GM12878 (cell line): ENCODE data around the gene MYOCOS. TPM values are rescaled to one million over a fixed set of nuclear protein-coding genes. Genes with fewer than 3 reads are reported as not detected.

Experiments used
- ATAC-seq: fragments of 200-7000 bp; cut with Tn5 transposase; 3 replicates; pipeline ENCODE4 v1.9.1; 2020; ENCODE audit warnings: mild to moderate bottlenecking, moderate library complexity
- BruUV-seq: library from RNA; stranded (reverse); fragments of 400-500 nt; replicated peaks from 2 replicates; lab custom pipeline; 2021; lab: Mats Ljungman, UMichigan
- CTCF ChIA-PET: fragments of 300-600 bp; sonication (Branson Sonifier 250); formaldehyde crosslinking; extraction: SDS; loops from one replicate; lab custom pipeline; 2021; ENCODE audit warnings: inconsistent platforms; lab: Yijun Ruan, JAX
- POLR2A ChIA-PET: fragments of 350-600 bp; formaldehyde crosslinking; extraction: SDS; loops from one replicate; lab custom pipeline; 2021; ENCODE audit warnings: inconsistent platforms; lab: Charles Lee
- RAD21 ChIA-PET: fragments of 300-600 bp; sonication (Branson Sonifier 250); formaldehyde crosslinking; loops from one replicate; lab custom pipeline; 2023; ENCODE audit warnings: antibody characterized with exemption; ENCODE audit not compliant: unreplicated experiment; lab: Charles Lee
- SMC1A ChIA-PET: fragments of 300-600 bp; sonication (Branson Sonifier 250); formaldehyde crosslinking; loops from one replicate; lab custom pipeline; 2023; ENCODE audit not compliant: unreplicated experiment, uncharacterized antibody; lab: Charles Lee
- DNase-seq: peaks from one replicate; pipeline ENCODE4 v3.0.0-alpha.2; 2011; ENCODE audit warnings: low read depth, low spot score
- FAIRE-seq: peaks from 3 replicates; lab custom pipeline; 2011; peaks lifted over from hg19 to GRCh38; lab: Jason Lieb, UNC
- H2AFZ ChIP-seq: 2 replicates; pipeline ENCODE4 v1.6.0; 2011; ENCODE audit warnings: low read depth, low read length, control low read depth; ENCODE audit not compliant: control insufficient read depth
- H3K27ac ChIP-seq: 2 replicates; pipeline ENCODE4 v1.5.1; 2011; ENCODE audit warnings: control low read depth; ENCODE audit not compliant: control insufficient read depth, insufficient read depth
- H3K27me3 ChIP-seq, 2 experiments: replicated peaks in 1 of 2; 2 replicates each; pipeline versions ENCODE4 v1.6.0 to v1.6.1; 2011; ENCODE audit warnings: low read length in 1 of 2; ENCODE audit not compliant: control insufficient read depth in 2 of 2, insufficient read depth in 2 of 2
- H3K36me3 ChIP-seq, 2 experiments: 2 replicates each; pipeline ENCODE4 v1.5.1; 2011; ENCODE audit warnings: low read length in 1 of 2; ENCODE audit not compliant: control insufficient read depth in 2 of 2, insufficient read depth in 2 of 2
- H3K4me1 ChIP-seq: 2 replicates; pipeline ENCODE4 v1.6.1; 2011; ENCODE audit warnings: mild to moderate bottlenecking, low read length, moderate library complexity, mixed read lengths; ENCODE audit not compliant: control insufficient read depth, insufficient read depth
- H3K4me2 ChIP-seq: 2 replicates; pipeline ENCODE4 v1.6.0; 2011; ENCODE audit warnings: control low read depth; ENCODE audit not compliant: control insufficient read depth, insufficient read depth
- H3K4me3 ChIP-seq: fragments of 200-600 bp; sonication (generic); 2 replicates; pipeline ENCODE4 v1.5.1; 2016
- H3K79me2 ChIP-seq: 2 replicates; pipeline ENCODE4 v1.6.0; 2011; ENCODE audit warnings: low read length; ENCODE audit not compliant: control insufficient read depth, insufficient read depth
- H3K9ac ChIP-seq: 2 replicates; pipeline ENCODE4 v1.8.0; 2011; ENCODE audit warnings: low read length, control low read depth, mixed read lengths; ENCODE audit not compliant: control insufficient read depth, insufficient read depth
- H3K9me3 ChIP-seq: replicated peaks from 3 replicates; pipeline ENCODE4 v1.5.1; 2011; ENCODE audit warnings: mild to moderate bottlenecking, low read length; ENCODE audit not compliant: control insufficient read depth, insufficient read depth
- H4K20me1 ChIP-seq: 2 replicates; pipeline ENCODE4 v1.6.0; 2011; ENCODE audit not compliant: control insufficient read depth, insufficient read depth
- BCL11A ChIP-seq: IDR thresholded peaks from 2 replicates; pipeline ENCODE4 v1.6.1; 2011; ENCODE audit warnings: low read depth, low read length
- CUX1 ChIP-seq: IDR thresholded peaks from 2 replicates; pipeline ENCODE4 v1.6.1; 2012; ENCODE audit warnings: improper control_type of control experiment, low read depth, low read length; ENCODE audit not compliant: insufficient replicate concordance
- HDGF ChIP-seq: fragments of 450-650 bp; IDR thresholded peaks from 2 replicates; pipeline ENCODE4 v1.6.1; 2016; ENCODE audit warnings: antibody characterized with exemption
- MTA2 ChIP-seq: fragments of 450-650 bp; IDR thresholded peaks from 2 replicates; pipeline ENCODE4 v1.6.1; 2016; ENCODE audit warnings: low read depth, mild to moderate bottlenecking, moderate library complexity
- MYC ChIP-seq: IDR thresholded peaks from 2 replicates; pipeline ENCODE4 v1.6.1; 2011; ENCODE audit warnings: mild to moderate bottlenecking, low read length, moderate library complexity, inconsistent platforms; ENCODE audit not compliant: insufficient read depth, insufficient replicate concordance, insufficient read length, severe bottlenecking
- NFYB ChIP-seq: IDR thresholded peaks from 2 replicates; pipeline ENCODE4 v1.6.1; 2011; ENCODE audit warnings: low read depth, mild to moderate bottlenecking, low read length, improper control_type of control experiment, moderate library complexity; ENCODE audit not compliant: insufficient read depth
- POLR2AphosphoS2 ChIP-seq: IDR thresholded peaks from 2 replicates; pipeline ENCODE4 v1.6.1; 2011; ENCODE audit warnings: low read depth, mild to moderate bottlenecking, low read length, improper control_type of control experiment, moderate library complexity
- RAD51 ChIP-seq: fragments of 450-650 bp; IDR thresholded peaks from 2 replicates; pipeline ENCODE4 v1.6.1; 2016; ENCODE audit warnings: moderate library complexity, mild to moderate bottlenecking, inconsistent platforms
- RFX5 ChIP-seq: IDR thresholded peaks from 2 replicates; pipeline ENCODE4 v1.6.1; 2011; ENCODE audit warnings: low read depth, low read length, improper control_type of control experiment
- SPI1 ChIP-seq: IDR thresholded peaks from 2 replicates; pipeline ENCODE4 v1.6.1; 2011; ENCODE audit warnings: low read depth, mild to moderate bottlenecking, low read length, moderate library complexity, borderline replicate concordance; ENCODE audit not compliant: insufficient read depth
- TCF7 ChIP-seq: IDR thresholded peaks from 2 replicates; pipeline ENCODE4 v1.6.1; 2014; ENCODE audit warnings: antibody characterized with exemption, borderline replicate concordance
- USF2 ChIP-seq: IDR thresholded peaks from 2 replicates; pipeline ENCODE4 v1.6.1; 2011; ENCODE audit warnings: low read depth, low read length, improper control_type of control experiment, borderline replicate concordance
- WRNIP1 ChIP-seq: IDR thresholded peaks from 2 replicates; pipeline ENCODE4 v1.6.1; 2011; ENCODE audit warnings: low read depth, low read length, improper control_type of control experiment, borderline replicate concordance
- ZBTB11 ChIP-seq: fragments of 450-650 bp; formaldehyde crosslinking; IDR thresholded peaks from 2 replicates; pipeline ENCODE4 v1.5.0; 2022; ENCODE audit warnings: mild to moderate bottlenecking, missing genetic modification characterization
- WGBS: methylation state at CpG from one replicate; pipeline ENCODE4 v1.1.6; 2016; ENCODE audit warnings: low lambda C conversion rate; ENCODE audit not compliant: insufficient replicate concordance, insufficient coverage; ENCODE audit errors: missing lambda C conversion rate; 5-methylcytosine and 5-hydroxymethylcytosine counted together
- in situ Hi-C: fragments of 300-500 bp; cut with MboI; formaldehyde crosslinking; loops from 9 replicates; pipeline ENCODE4 v1.14.3; 2018; ENCODE audit warnings: mixed read lengths
- intact Hi-C: fragments of 100-400 bp; cut with micrococcal nuclease; formaldehyde crosslinking; loops from one replicate; pipeline ENCODE4 v1.14.2; 2022; ENCODE audit not compliant: unreplicated experiment
- polyA plus RNA-seq, 11 experiments: library from polyadenylated mRNA; depleted of rRNA in 4 of 11; unstranded in 6 of 11; stranded (reverse) in 5 of 11; fragments of >200 nt; fragmentation: Nextera tagmentation in 4 of 11; fragmentation: Illumina TruSeq in 1 of 11; extraction: Ambion mirVana in 4 of 11; extraction: Trizol in 1 of 11; gene quantifications; 1 replicate in 1 of 11; 2 replicates in 10 of 11; pipeline versions ENCODE4 v1.2.1 to v1.2.3, GENCODE V29; 2011 to 2016; ENCODE audit warnings: inconsistent platforms in 2 of 11, missing spikeins in 2 of 11, low read depth in 1 of 11
- total RNA-seq, 4 experiments: library from RNA; depleted of rRNA in 3 of 4; stranded (reverse); fragments of >200 nt in 3 of 4; fragmentation: Illumina TruSeq in 1 of 4; extraction: Trizol in 1 of 4; gene quantifications; 2 replicates each; pipeline versions ENCODE4 v1.2.1 to v1.2.3, GENCODE V29; 2013 to 2021

The MYOCOS gene
- total and polyA plus RNA-seq, 10 of the 15 experiments (the other 5 are each of a cell fraction or from before 2014, with no cell fraction given) = 0.12 to 0.24 (median 0.16) TPM; not detected in 4

- no peak overlapping the region for H3K27ac ChIP-seq
- no peaks in the 10 kb centered on the region for H3K9me3 ChIP-seq
- POLR2A ChIA-PET = interaction anchor here (0.6 kb wide), 2 partner anchors 14 to 1569 kb away, joined by 3 to 5 read pairs; no protein-coding TSS in a partner anchor
- no peak overlapping the region for H3K4me2 ChIP-seq
- no peaks in the 10 kb centered on the region for H3K36me3 ChIP-seq
- no peaks in the 10 kb centered on the region for H3K79me2 ChIP-seq
- no peaks in the 10 kb centered on the region for H3K4me1 ChIP-seq
- SMC1A ChIA-PET = interaction anchor here (1.5 to 4.8 kb wide), 8 partner anchors 13 to 343 kb away, joined by 6 to 49 read pairs (median 18); partner anchors contain the start of gene PRRC2C
- in situ Hi-C loops (loop anchor here (5.0 kb wide), 1 partner anchor 339 kb away; no protein-coding TSS in a partner anchor), intact Hi-C loops (loop anchor here (10.0 kb wide), 1 partner anchor 142 kb away; the partner anchor contains the start of gene METTL13)
- H2AFZ ChIP-seq = no peak overlapping the region
- ATAC-seq (no peak), FAIRE-seq (no peak), DNase-seq (no peak)
- no peaks in the 10 kb centered on the region; the same call in 1 of the 2 replicates for H4K20me1 ChIP-seq
- peaks cover 0 to 2% of the 10 kb centered on the region in 2 experiments; a peak in 1 of 4 replicates for H3K27me3 ChIP-seq
- RAD21 ChIA-PET = interaction anchor here (0.7 to 3.4 kb wide), 5 partner anchors 9 to 341 kb away, joined by 5 to 19 read pairs (median 11); no protein-coding TSS in a partner anchor
- no TSS peak for BruUV-seq
- 39% methylated on average over 8 of the region's 8 CpGs for WGBS
- no peak overlapping the region for H3K4me3 ChIP-seq
- H3K9ac ChIP-seq = no peak overlapping the region
- CTCF ChIA-PET = interaction anchor here (1.1 to 7.5 kb wide), 11 partner anchors 10 to 359 kb away, joined by 3 to 85 read pairs (median 13); partner anchors contain the start of genes MYOC and PRRC2C
- TF ChIP-seq MYC (no peak), HDGF (no peak), TCF7 (no peak), MTA2 (no peak), ZBTB11 (no peak), RAD51 (no peak), RFX5 (no peak), NFYB (no peak), POLR2AphosphoS2 (no peak), BCL11A (no peak), WRNIP1 (no peak), USF2 (no peak), CUX1 (no peak), SPI1 (no peak)
Measured at GRCh38 chr1:171643156-171643555, 21.1 kb downstream of the MYOCOS start.
